ENCODE data around the gene MGST2. TPM values are rescaled to one million over a fixed set of nuclear protein-coding genes. Genes with fewer than 3 reads are reported as not detected.

The MGST2 gene
- total RNA-seq, 1 experiment from 2014 or later = 81.8 TPM

GRCh38 chr4:139670775-139671174 lies 5.2 kb downstream of the MGST2 start:
- BruUV-seq (replicated peaks) = no TSS peak
- no peak overlapping the region for H3K27ac ChIP-seq
- intact Hi-C loops (cut with micrococcal nuclease; ENCODE audit: unreplicated experiment) = no loop called here
- peaks cover 48% of the 10 kb centered on the region for H3K79me2 ChIP-seq (ENCODE audit: low read depth)
- peaks cover 7% of the 10 kb centered on the region; the same call in 1 of the 2 replicates for H3K36me3 ChIP-seq (ENCODE audit: low read depth)
- no peaks in the 10 kb centered on the region for H3K9me3 ChIP-seq (ENCODE audit: insufficient read depth, low read depth)
- no peak for DNase-seq
- H2AFZ ChIP-seq = no peak overlapping the region
- peaks cover 13% of the 10 kb centered on the region for H3F3A ChIP-seq (ENCODE audit: insufficient read depth, low read depth)
- H3K9me2 ChIP-seq (ENCODE audit: insufficient read depth) = no peaks in the 10 kb centered on the region
- peaks cover 15% of the 10 kb centered on the region for H3K4me1 ChIP-seq (replicated peaks; ENCODE audit: insufficient read depth)
- ChIA-PET POLR2A (ENCODE audit: unreplicated experiment) (no interaction called here), CTCF (no interaction called here)
- no peaks in the 10 kb centered on the region for H4K20me1 ChIP-seq (ENCODE audit: insufficient read depth)
- no peak overlapping the region for H3K4me2 ChIP-seq
- H3K4me3 ChIP-seq = no peak overlapping the region
- TF ChIP-seq EZH2 (IDR thresholded peaks at IDR 0.05; ENCODE audit: low read depth) (no peak), CTCF (conservative IDR thresholded peaks at IDR 0.05) (no peak)
- H3K27me3 ChIP-seq (ENCODE audit: insufficient read depth, low read depth) = no peaks in the 10 kb centered on the region

DNA sequence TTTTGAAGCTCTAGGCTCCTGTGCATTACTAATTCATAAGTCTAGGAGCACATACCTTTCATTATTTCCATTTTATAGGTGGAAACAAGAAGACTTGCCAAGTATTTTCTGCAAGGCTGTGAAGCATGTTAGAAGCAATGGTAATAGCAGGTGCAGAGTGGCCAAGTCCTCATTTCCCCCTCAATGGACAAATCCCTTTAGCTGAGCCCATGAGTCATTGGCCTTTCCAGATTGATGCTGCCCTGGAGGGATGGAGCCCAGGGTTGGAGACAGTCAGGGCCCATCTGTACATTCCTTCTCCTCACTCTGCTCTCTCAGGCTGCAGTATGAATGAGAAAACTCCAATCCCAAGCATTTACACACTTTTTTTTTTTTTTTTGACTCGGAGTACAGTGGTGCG lies 6.6 kb downstream of the MGST2 start:
- H4K20me1 ChIP-seq (ENCODE audit: insufficient read depth) = no peaks in the 10 kb centered on the region
- DNase-seq = no peak
- H3K9me2 ChIP-seq (ENCODE audit: insufficient read depth) = no peaks in the 10 kb centered on the region
- peaks cover 12% of the 10 kb centered on the region; the same call in 1 of the 2 replicates for H3K36me3 ChIP-seq (ENCODE audit: low read depth)
- H3K4me1 ChIP-seq (replicated peaks; ENCODE audit: insufficient read depth) = peaks cover 10% of the 10 kb centered on the region
- peaks cover 50% of the 10 kb centered on the region for H3K79me2 ChIP-seq (ENCODE audit: low read depth)
- intact Hi-C loops (cut with micrococcal nuclease; ENCODE audit: unreplicated experiment) = no loop called here
- no peak overlapping the region for H3K4me3 ChIP-seq
- no peaks in the 10 kb centered on the region; the same call in 1 of the 2 replicates for H3F3A ChIP-seq (ENCODE audit: insufficient read depth, low read depth)
- H2AFZ ChIP-seq = no peak overlapping the region
- no peaks in the 10 kb centered on the region for H3K9me3 ChIP-seq (ENCODE audit: insufficient read depth, low read depth)
- no TSS peak for BruUV-seq (replicated peaks)
- CTCF ChIA-PET = no interaction called here
- no peaks in the 10 kb centered on the region for H3K27me3 ChIP-seq (ENCODE audit: insufficient read depth, low read depth)
- no peak overlapping the region for H3K27ac ChIP-seq
- no peak overlapping the region for H3K4me2 ChIP-seq
- TF ChIP-seq CTCF (conservative IDR thresholded peaks at IDR 0.05) = no peak
- TF ChIP-seq EZH2 (IDR thresholded peaks at IDR 0.05; ENCODE audit: low read depth) = no peak
- POLR2A ChIA-PET (ENCODE audit: unreplicated experiment) = interaction anchor here (0.9 kb wide), 1 partner anchor 73 kb away, joined by 11 read pairs; no protein-coding TSS in a partner anchor

GRCh38 chr4:139672732-139673131 lies 7.1 kb downstream of the MGST2 start:
- Histone ChIP-seq H3K4me3 (no peak overlapping the region), H3K36me3 (ENCODE audit: low read depth) (peaks cover 12% of the 10 kb centered on the region; the same call in 1 of the 2 replicates), H3K9me3 (ENCODE audit: insufficient read depth, low read depth) (no peaks in the 10 kb centered on the region), H3K27me3 (ENCODE audit: insufficient read depth, low read depth) (no peaks in the 10 kb centered on the region), H2AFZ (no peak overlapping the region), H3K4me1 (replicated peaks; ENCODE audit: insufficient read depth) (peaks cover 5% of the 10 kb centered on the region), H3K79me2 (ENCODE audit: low read depth) (peaks cover 45% of the 10 kb centered on the region), H4K20me1 (ENCODE audit: insufficient read depth) (no peaks in the 10 kb centered on the region), H3K27ac (no peak overlapping the region), H3F3A (ENCODE audit: insufficient read depth, low read depth) (no peaks in the 10 kb centered on the region), H3K4me2 (no peak overlapping the region), H3K9me2 (ENCODE audit: insufficient read depth) (no peaks in the 10 kb centered on the region)
- ChIA-PET POLR2A (ENCODE audit: unreplicated experiment) (no interaction called here), CTCF (no interaction called here)
- intact Hi-C loops (cut with micrococcal nuclease; ENCODE audit: unreplicated experiment) = no loop called here
- TF ChIP-seq EZH2 (IDR thresholded peaks at IDR 0.05; ENCODE audit: low read depth) (no peak), CTCF (conservative IDR thresholded peaks at IDR 0.05) (no peak)
- no peak for DNase-seq
- no TSS peak for BruUV-seq (replicated peaks)
